Right atrium auricular region (tissue), 2 donors: ENCODE data around the gene SREBF2. TPM values are rescaled to one million over a fixed set of nuclear protein-coding genes. Genes with fewer than 3 reads are reported as not detected.
A peak's percentile ranks its signal among the peaks of the same experiment; 100 is the strongest.

Source experiments
- DNase-seq: peaks from one replicate; pipeline ENCODE4 v3.0.0-alpha.2; 2019; ENCODE audit warnings: low spot score
- H3K27ac ChIP-seq, 2 donors: fragments of 200-600 bp; sonication (generic); 1 replicate in 1 of 2; 2 replicates in 1 of 2; pipeline ENCODE4 v1.5.1; 2016 to 2019
- H3K27me3 ChIP-seq, 2 donors: fragments of 200-600 bp; sonication (generic); one replicate each; pipeline versions ENCODE4 v1.5.1 to v1.6.0; 2017 to 2019
- H3K36me3 ChIP-seq: fragments of 200-600 bp; sonication (generic); one replicate; pipeline ENCODE4 v1.5.1; 2016
- H3K4me1 ChIP-seq, 2 donors: fragments of 200-600 bp; sonication (generic); one replicate each; pipeline versions ENCODE4 v1.5.1 to v1.6.0; 2017 to 2019
- H3K4me3 ChIP-seq, 2 donors: fragments of 200-600 bp; sonication (generic); 1 replicate in 1 of 2; 2 replicates in 1 of 2; pipeline ENCODE4 v1.5.1; 2017 to 2019; ENCODE audit warnings: mild to moderate bottlenecking in 1 of 2, moderate library complexity in 1 of 2
- H3K9me3 ChIP-seq, 2 donors: fragments of 200-600 bp; sonication (generic); one replicate each; pipeline ENCODE4 v1.5.1; 2019
- total RNA-seq, 2 donors: library from RNA; depleted of rRNA; stranded (reverse); fragments of >200 nt; gene quantifications; one replicate each; pipeline ENCODE4 v1.1.0, GENCODE V29; 2016
- TF ChIP-seq, protein P1 (sequence below), 2 donors: fragments of 200-600 bp; sonication (generic); IDR thresholded peaks; one replicate each; pipeline ENCODE4 v1.5.1; 2019; ENCODE audit warnings: antibody characterized with exemption in 2 of 2

The SREBF2 gene
- total RNA-seq, 2 donors from 2014 or later: 45.6 to 61.4 TPM

DNA sequence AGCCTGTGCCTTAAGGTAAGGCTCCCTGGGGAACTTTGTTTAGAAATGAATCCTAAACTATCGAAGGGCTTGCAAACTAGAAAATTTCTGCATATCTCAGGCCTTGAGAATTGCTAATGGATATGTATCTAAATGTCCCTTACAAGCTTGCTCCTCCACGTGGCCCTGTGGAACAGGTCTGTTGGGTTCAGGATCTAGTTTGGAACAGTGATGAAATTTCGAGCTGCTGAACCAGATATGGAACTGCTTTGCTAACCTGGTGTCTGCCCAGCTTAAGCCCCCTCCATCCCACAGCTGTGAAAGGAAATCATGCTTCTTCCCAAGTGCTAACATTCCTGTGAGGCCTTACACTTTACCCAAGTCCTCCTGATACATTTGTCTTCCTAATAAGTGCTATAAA is 11.6 kb downstream of the SREBF2 start:
- Histone ChIP-seq H3K27ac (no peak overlapping the region), H3K4me3 (no peak overlapping the region), H3K36me3 (no peaks in the 10 kb centered on the region), H3K4me1 (peaks cover 0 to 50% of the 10 kb centered on the region in 2 donors), H3K9me3 (no peaks in the 10 kb centered on the region), H3K27me3 (no peaks in the 10 kb centered on the region)
- no peak for DNase-seq
- TF ChIP-seq, protein P1, sequence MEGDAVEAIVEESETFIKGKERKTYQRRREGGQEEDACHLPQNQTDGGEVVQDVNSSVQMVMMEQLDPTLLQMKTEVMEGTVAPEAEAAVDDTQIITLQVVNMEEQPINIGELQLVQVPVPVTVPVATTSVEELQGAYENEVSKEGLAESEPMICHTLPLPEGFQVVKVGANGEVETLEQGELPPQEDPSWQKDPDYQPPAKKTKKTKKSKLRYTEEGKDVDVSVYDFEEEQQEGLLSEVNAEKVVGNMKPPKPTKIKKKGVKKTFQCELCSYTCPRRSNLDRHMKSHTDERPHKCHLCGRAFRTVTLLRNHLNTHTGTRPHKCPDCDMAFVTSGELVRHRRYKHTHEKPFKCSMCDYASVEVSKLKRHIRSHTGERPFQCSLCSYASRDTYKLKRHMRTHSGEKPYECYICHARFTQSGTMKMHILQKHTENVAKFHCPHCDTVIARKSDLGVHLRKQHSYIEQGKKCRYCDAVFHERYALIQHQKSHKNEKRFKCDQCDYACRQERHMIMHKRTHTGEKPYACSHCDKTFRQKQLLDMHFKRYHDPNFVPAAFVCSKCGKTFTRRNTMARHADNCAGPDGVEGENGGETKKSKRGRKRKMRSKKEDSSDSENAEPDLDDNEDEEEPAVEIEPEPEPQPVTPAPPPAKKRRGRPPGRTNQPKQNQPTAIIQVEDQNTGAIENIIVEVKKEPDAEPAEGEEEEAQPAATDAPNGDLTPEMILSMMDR (IDR thresholded peaks at IDR 0.05): no peak

GRCh38 chr22:41845380-41846267 is 12.7 kb downstream of the SREBF2 start:
- TF ChIP-seq, protein P1 (IDR thresholded peaks at IDR 0.05): no peak
- no peaks in the 10 kb centered on the region for H3K36me3 ChIP-seq

GRCh38 chr22:41846268-41846987 is 13.5 kb downstream of the SREBF2 start:
- Histone ChIP-seq H3K27ac (no peak overlapping the region), H3K27me3 (no peaks in the 10 kb centered on the region), H3K4me3 (no peak overlapping the region), H3K9me3 (no peaks in the 10 kb centered on the region), H3K4me1 (peaks cover 0 to 41% of the 10 kb centered on the region in 2 donors), H3K36me3 (no peaks in the 10 kb centered on the region)
- DNase-seq: no peak
- TF ChIP-seq, protein P1 (IDR thresholded peaks at IDR 0.05): no peak

More at GRCh38 chr22:41845380-41846267, 12.7 kb downstream of the SREBF2 start:
- no peak overlapping the region for H3K4me3 ChIP-seq
- no peak for DNase-seq
- H3K27ac ChIP-seq: no peak overlapping the region
- no peaks in the 10 kb centered on the region for H3K27me3 ChIP-seq
- H3K4me1 ChIP-seq: peaks cover 0 to 49% of the 10 kb centered on the region in 2 donors
- no peaks in the 10 kb centered on the region for H3K9me3 ChIP-seq

- no peaks in the 10 kb centered on the region for H3K36me3 ChIP-seq
- H3K27ac ChIP-seq: no peak overlapping the region
- DNase-seq: no peak
- no peaks in the 10 kb centered on the region for H3K9me3 ChIP-seq
- TF ChIP-seq, protein P1 (IDR thresholded peaks at IDR 0.05): no peak
- no peak overlapping the region for H3K4me3 ChIP-seq
- no peaks in the 10 kb centered on the region for H3K27me3 ChIP-seq
- H3K4me1 ChIP-seq: peaks cover 0 to 39% of the 10 kb centered on the region in 2 donors
Observed at GRCh38 chr22:41847300-41847699, 14.4 kb downstream of the SREBF2 start.

DNA sequence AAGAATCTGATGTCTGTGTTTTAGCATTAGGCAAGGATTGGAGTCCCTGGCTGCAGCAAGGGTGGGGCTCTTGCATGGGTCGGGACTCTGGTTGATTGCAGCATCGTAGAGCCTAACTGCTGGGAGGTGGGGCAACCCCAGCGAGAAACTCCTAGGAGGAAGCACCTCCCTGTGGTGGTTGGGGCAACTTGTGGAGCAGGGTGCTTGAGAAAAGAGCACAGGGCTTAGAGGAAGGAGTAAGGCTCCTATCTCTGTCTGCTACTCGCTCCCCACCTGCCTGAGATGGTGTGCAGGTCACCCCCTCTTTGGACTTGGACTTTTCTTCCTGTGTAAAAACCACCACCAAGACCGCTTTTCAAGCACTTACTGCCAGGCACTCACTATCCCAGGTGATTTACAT is 15.6 kb downstream of the SREBF2 start:
- TF ChIP-seq, protein P1 (IDR thresholded peaks at IDR 0.05): no peak
- no peaks in the 10 kb centered on the region for H3K9me3 ChIP-seq
- no peak overlapping the region for H3K27ac ChIP-seq
- peak; percentile 71 for DNase-seq
- H3K4me1 ChIP-seq: peaks cover 0 to 39% of the 10 kb centered on the region in 2 donors
- H3K27me3 ChIP-seq: no peaks in the 10 kb centered on the region
- H3K36me3 ChIP-seq: no peaks in the 10 kb centered on the region
- H3K4me3 ChIP-seq: no peak overlapping the region
